ENCODE results near the gene CCDC93.

- TF ChIP-seq EP300 (IDR thresholded peaks at IDR 0.05) (no peak), POLR2A (IDR thresholded peaks at IDR 0.05) (no peak), CTCF (IDR thresholded peaks at IDR 0.05) (no peak)
Measured at GRCh38 chr2:118000041-118000440, 13.8 kb downstream of the CCDC93 start.

Measured in ovary (tissue), 3 donors.